Measurements from ENCODE around the gene GYG2.
A peak's percentile ranks its signal among the peaks of the same experiment; 100 is the strongest.

GYG2 gene

GRCh38 chrX:2819345-2820135 lies 9.2 kb upstream of the GYG2 start:
- CTCF ChIA-PET: no interaction called here
- H3K36me3 ChIP-seq (ENCODE audit: control insufficient read depth in 2 of 2, insufficient read depth in 1 of 2, low read length in 2 of 2): no peaks in the 10 kb centered on the region
- no peak overlapping the region for H3K4me3 ChIP-seq (ENCODE audit: low read depth, low read length)
- H3K27ac ChIP-seq (ENCODE audit: extremely low read depth, low read depth, low read length): no peak overlapping the region
- no peaks in the 10 kb centered on the region for H3K4me1 ChIP-seq (ENCODE audit: control insufficient read depth, insufficient read depth, low read length)
- POLR2A ChIA-PET: no interaction called here
- no peaks in the 10 kb centered on the region for H3K9me3 ChIP-seq (ENCODE audit: control insufficient read depth, insufficient read depth, low read depth, low read length)
- TF ChIP-seq GLI2 (tag by site-specific recombination; IDR thresholded peaks at IDR 0.05; ENCODE audit: borderline replicate concordance, low read depth): no peak
- TF ChIP-seq ZNF654 (tag by site-specific recombination; IDR thresholded peaks at IDR 0.05; ENCODE audit: low read depth): peak; percentile 36; the same call in 1 of the 2 replicates
- TF ChIP-seq RBAK (tag by site-specific recombination; IDR thresholded peaks at IDR 0.05): no peak
- TF ChIP-seq ZNF37A (tag by site-specific recombination; IDR thresholded peaks at IDR 0.05): no peak
- TF ChIP-seq HOXC10 (CRISPR knock-in tag; IDR thresholded peaks at IDR 0.05): no peak
- peak; percentile 94 for TF ChIP-seq ZNF157 (tag by site-specific recombination; IDR thresholded peaks at IDR 0.05)
- no peak for TF ChIP-seq ZNF596 (tag by site-specific recombination; IDR thresholded peaks at IDR 0.05)
- no peak for TF ChIP-seq ZNF324 (tag by site-specific recombination; IDR thresholded peaks at IDR 0.05)
- peak; percentile 48; the same call in 1 of the 2 replicates for TF ChIP-seq TRIM28 (IDR thresholded peaks at IDR 0.05; ENCODE audit: borderline replicate concordance, low read length)
- TF ChIP-seq ZNF701 (tag by site-specific recombination; IDR thresholded peaks at IDR 0.05): no peak
- TF ChIP-seq ZNF292 (tag by site-specific recombination; IDR thresholded peaks at IDR 0.05; ENCODE audit: borderline replicate concordance, low read depth): no peak
- no peak for TF ChIP-seq GFI1B (tag by site-specific recombination; IDR thresholded peaks at IDR 0.05)
- no peak for TF ChIP-seq ZNF639 (tag by site-specific recombination; IDR thresholded peaks at IDR 0.05)
- TF ChIP-seq ZNF791 (tag by site-specific recombination; IDR thresholded peaks at IDR 0.05): no peak
- TF ChIP-seq ZNF23 (tag by site-specific recombination; IDR thresholded peaks at IDR 0.05; ENCODE audit: borderline replicate concordance): no peak
- peak; percentile 81 for TF ChIP-seq SETDB1 (IDR thresholded peaks at IDR 0.05; ENCODE audit: insufficient read length, low read length)

- no peak overlapping the region for H3K4me3 ChIP-seq (ENCODE audit: low read depth, low read length)
- H3K4me1 ChIP-seq (ENCODE audit: control insufficient read depth, insufficient read depth, low read length): no peaks in the 10 kb centered on the region
- H3K27ac ChIP-seq (ENCODE audit: extremely low read depth, low read depth, low read length): no peak overlapping the region
- H3K9me3 ChIP-seq (ENCODE audit: control insufficient read depth, insufficient read depth, low read depth, low read length): no peaks in the 10 kb centered on the region
- POLR2A ChIA-PET: no interaction called here
- CTCF ChIA-PET: interaction anchor here (0.8 kb wide), 1 partner anchor 7 kb away, joined by 3 read pairs; no protein-coding TSS in a partner anchor
- no peaks in the 10 kb centered on the region for H3K36me3 ChIP-seq (ENCODE audit: control insufficient read depth in 2 of 2, insufficient read depth in 1 of 2, low read length in 2 of 2)
- TF ChIP-seq ZNF664 (tag by site-specific recombination; IDR thresholded peaks at IDR 0.05) (no peak), ZBTB17 (tag by site-specific recombination; IDR thresholded peaks at IDR 0.05) (no peak), ZNF366 (tag by site-specific recombination; conservative IDR thresholded peaks at IDR 0.05) (no peak), IKZF3 (tag by site-specific recombination; IDR thresholded peaks at IDR 0.05) (no peak), ZFP41 (tag by site-specific recombination; IDR thresholded peaks at IDR 0.05; ENCODE audit: borderline replicate concordance) (no peak), ZNF658 (tag by site-specific recombination; IDR thresholded peaks at IDR 0.05) (no peak), ZNF449 (tag by site-specific recombination; IDR thresholded peaks at IDR 0.05) (no peak), SCRT2 (tag by site-specific recombination; IDR thresholded peaks at IDR 0.05) (no peak), ZFHX2 (tag by site-specific recombination; conservative IDR thresholded peaks at IDR 0.05) (no peak), ZNF792 (tag by site-specific recombination; IDR thresholded peaks at IDR 0.05) (no peak), ZNF391 (tag by site-specific recombination; IDR thresholded peaks at IDR 0.05; ENCODE audit: borderline replicate concordance, low read depth) (no peak), ZNF157 (tag by site-specific recombination; IDR thresholded peaks at IDR 0.05) (no peak), ZFP3 (tag by site-specific recombination; IDR thresholded peaks at IDR 0.05; ENCODE audit: low read depth) (no peak), ZBTB7A (tag by site-specific recombination; IDR thresholded peaks at IDR 0.05; ENCODE audit: low read depth) (no peak), ZNF280D (tag by site-specific recombination; IDR thresholded peaks at IDR 0.05) (no peak)
Measured at GRCh38 chrX:2820136-2820771, 8.5 kb upstream of the GYG2 start.

All from HEK293 (cell line).